Raji (cell line): ENCODE results near the gene LSM14B.
A peak's percentile ranks its signal among the peaks of the same experiment; 100 is the strongest.

Source experiments
- POLR2A ChIP-seq: IDR thresholded peaks from 2 replicates; pipeline ENCODE4 v1.6.1; 2011; ENCODE audit warnings: low read depth, low read length, control low read depth; ENCODE audit not compliant: insufficient read depth

Gene LSM14B

DNA sequence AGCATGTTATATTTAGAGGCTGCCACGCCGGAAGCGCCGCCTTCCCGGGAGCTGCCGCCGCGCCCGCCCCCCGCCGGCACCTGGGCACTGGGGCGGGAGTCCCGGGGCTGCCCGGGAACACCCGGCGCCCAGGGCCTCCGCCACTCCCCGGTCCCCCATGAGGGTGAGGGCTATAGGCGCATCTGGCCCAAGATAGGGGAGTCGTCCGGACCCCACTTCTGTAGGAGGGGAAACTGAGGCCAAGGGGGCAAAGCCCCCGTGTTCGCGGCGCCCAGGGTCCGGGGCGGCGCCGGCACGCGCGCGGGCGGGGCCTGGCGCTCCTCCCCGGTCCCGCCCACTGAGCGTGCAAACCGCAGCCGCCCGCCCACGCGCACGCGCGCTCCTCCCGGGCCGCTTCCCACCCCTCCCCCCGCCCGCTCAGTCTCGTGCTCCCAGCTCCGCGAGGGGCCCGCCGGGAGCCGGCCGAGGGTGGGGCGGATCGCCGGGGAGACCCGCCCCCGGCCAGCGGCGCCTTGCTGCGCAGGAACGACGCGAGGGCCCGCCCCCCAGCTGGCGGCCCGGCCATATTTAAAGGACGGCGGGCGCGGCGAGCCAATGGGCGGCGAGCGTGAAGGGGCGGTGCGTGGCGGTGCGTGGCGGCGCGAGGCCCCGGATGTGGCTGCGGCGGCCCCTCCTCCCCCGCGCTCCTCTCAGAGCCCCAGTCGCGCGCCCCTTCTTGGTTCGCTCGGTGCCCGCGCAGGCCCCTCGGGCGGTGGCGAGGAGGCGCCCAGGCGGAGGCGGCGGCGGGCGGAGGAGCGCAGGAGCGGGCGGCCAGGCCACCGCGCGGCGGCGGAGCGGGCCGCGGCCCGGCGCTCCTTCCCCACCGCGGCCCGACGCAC, at the start of gene LSM14B:
LSM14B (plus strand) TSS at position 700 of the 878 bp plus-strand sequence. CDS start 192 bp downstream, outside the sequence.
- peak; percentile 56 for TF ChIP-seq POLR2A

GRCh38 chr20:62073323-62073722, 49.0 kb upstream of the LSM14B start:
- no peak for TF ChIP-seq POLR2A

DNA sequence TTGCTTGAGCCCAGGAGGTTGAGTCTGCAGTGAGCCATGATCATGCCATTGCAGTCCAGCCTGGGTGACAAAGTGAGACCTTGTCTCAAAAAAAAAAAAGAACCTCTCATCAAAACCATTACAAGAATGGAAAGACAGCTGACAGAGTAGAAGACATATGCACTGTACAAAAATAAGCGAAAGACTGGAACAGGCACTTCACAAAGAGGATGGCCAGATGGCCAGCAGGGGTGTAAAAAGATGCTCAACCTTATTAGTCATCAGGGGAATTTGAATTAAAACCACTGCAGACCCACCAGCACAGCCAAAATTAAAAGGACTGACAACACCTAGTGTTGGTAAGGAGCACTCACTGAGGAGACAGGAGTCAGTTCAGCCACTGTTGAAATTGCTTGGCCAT, 43.1 kb upstream of the LSM14B start:
- TF ChIP-seq POLR2A: no peak

DNA sequence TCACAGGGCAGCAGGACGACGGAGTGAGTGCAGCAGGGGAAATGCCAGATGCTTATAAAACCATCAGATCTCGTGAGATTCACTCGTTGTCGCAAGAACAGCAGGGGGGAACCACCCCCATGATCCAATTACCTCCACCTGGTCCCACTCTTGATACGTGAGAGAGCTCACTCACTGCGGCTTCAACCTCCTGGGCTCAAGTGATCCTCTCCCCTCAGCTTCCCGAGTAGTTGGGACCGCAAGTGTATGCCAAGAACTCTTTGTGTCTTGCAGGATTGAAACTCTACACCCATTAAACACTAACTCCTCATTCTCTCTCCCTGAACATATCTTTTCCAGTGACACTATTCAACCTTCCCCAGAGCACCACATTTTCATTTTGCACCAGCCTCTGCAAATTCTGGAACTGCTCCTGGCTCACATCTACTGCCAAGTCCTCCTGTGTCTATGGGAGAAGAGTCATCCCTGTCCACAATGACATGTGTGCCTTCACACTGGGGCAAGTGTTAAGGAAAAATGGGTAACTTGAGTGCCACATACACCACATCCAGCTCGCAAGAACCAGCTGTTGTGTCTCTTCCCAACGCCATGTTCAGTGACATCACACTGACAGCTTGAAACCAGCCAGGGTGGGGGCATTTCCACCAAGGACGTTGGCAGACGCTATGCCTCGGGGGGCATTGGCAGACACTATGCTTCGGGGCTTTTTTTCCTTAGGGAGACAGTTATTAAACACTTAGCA, 41.9 kb upstream of the LSM14B start:
- no peak for TF ChIP-seq POLR2A

GRCh38 chr20:62083312-62083711, 39.0 kb upstream of the LSM14B start:
- no peak for TF ChIP-seq POLR2A

GRCh38 chr20:62085206-62085605, 37.1 kb upstream of the LSM14B start:
- no peak for TF ChIP-seq POLR2A

DNA sequence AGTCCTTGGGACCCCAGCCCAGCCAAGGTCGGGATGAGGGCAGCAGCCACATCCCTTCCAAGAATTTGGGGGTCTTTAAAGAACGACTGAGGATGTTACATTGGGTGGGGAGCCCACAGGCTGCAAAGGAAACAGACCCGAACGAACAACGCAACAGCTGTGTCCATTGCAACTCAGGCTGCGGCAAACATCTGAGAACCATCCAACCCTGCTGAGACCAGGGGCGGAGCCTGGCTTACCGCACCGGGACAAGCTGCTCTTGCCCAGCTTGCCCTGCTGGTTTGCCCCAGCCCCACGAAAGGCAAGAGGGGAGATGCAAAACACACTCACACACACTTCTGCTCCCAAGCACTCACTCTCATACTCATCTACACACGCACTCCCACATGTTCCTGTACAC, 35.0 kb upstream of the LSM14B start:
- no peak for TF ChIP-seq POLR2A

- no peak for TF ChIP-seq POLR2A
Measured at GRCh38 chr20:62087632-62088031, 34.6 kb upstream of the LSM14B start.

DNA sequence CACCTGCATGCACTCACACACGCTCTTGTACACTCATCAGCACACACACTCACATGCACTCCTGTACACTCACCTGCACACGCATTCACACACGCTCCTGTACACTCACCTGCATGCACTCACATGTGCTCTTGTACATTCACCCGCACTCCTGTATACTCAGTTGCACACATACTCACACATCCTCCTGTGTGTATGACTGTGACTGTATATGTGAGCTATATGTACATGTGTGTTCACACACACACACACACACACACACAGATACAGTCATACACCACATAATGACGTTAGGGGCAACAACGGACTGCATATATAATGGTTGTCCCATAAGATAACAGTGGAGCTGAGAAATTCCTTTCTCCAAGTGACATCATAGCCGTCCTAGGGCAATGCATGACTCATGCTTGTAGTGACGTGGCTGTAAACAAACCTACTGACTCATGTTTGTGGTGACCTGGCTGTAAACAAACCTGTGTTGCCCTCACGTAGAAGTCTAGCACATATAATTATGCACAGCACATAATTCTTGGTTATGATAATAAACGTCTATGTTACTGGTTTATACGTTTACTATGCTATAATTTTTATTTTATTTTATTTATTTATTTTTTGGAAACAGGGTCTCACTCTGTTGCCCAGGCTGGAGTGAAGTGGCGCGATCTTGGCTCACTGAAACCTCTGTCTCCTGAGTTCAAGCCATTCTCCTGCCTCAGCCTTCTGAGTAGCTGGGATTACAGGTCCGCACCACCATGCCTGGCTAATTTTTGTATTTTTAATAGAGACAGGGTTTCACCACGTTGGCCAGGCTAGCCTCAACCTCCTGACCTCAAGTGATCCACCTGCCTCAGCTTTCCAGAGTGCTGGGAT, 33.8 kb upstream of the LSM14B start:
- TF ChIP-seq POLR2A: no peak

- TF ChIP-seq POLR2A: no peak
Measured at GRCh38 chr20:62089393-62089792, 32.9 kb upstream of the LSM14B start.

- no peak for TF ChIP-seq POLR2A
Measured at GRCh38 chr20:62096421-62097380, 25.6 kb upstream of the LSM14B start.

DNA sequence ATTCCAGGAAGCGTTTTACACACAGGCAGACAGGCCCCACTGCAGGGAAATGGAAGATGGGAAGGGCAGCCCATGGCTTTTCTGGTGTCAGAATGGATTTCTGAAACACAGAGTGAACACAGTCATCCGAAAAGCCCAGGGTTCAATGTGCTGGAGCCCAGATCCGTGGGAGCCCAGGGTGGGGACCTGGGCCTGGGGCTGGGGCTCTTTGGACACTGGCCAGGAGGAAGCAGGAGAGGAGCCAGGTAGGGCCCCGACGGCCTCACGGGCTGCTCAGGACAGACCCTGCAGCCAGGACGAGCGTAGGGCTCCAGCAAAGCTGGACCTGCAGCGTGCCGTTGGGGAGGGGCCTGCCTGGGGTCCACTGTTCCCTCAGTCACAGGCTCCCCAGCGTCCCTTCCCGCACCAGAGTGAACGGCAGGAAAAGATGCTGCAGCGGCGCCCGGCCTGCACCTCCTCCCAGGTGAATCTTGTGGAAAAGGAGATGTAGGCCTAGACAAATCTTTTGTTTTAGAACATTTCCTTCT, 24.3 kb upstream of the LSM14B start:
- no peak for TF ChIP-seq POLR2A

GRCh38 chr20:62101078-62101477, 21.2 kb upstream of the LSM14B start:
- TF ChIP-seq POLR2A: no peak
